GM12878 (cell line): ENCODE results near the gene RABL2A. TPM values are rescaled to one million over a fixed set of nuclear protein-coding genes. Genes with fewer than 3 reads are reported as not detected.
"Not testable (repeated sequence)": the region's sequence is repeated elsewhere in the genome, so short reads cannot be mapped to it uniquely, and the experiment has no call there.

Experiments used
- ATAC-seq: fragments of 200-7000 bp; cut with Tn5 transposase; 3 replicates; pipeline ENCODE4 v1.9.1; 2020; ENCODE audit warnings: mild to moderate bottlenecking, moderate library complexity
- BruUV-seq: library from RNA; stranded (reverse); fragments of 400-500 nt; replicated peaks from 2 replicates; lab custom pipeline; 2021; lab: Mats Ljungman, UMichigan
- CTCF ChIA-PET: fragments of 300-600 bp; sonication (Branson Sonifier 250); formaldehyde crosslinking; extraction: SDS; loops from one replicate; lab custom pipeline; 2021; ENCODE audit warnings: inconsistent platforms; lab: Yijun Ruan, JAX
- POLR2A ChIA-PET: fragments of 350-600 bp; formaldehyde crosslinking; extraction: SDS; loops from one replicate; lab custom pipeline; 2021; ENCODE audit warnings: inconsistent platforms; lab: Charles Lee
- RAD21 ChIA-PET: fragments of 300-600 bp; sonication (Branson Sonifier 250); formaldehyde crosslinking; loops from one replicate; lab custom pipeline; 2023; ENCODE audit warnings: antibody characterized with exemption; ENCODE audit not compliant: unreplicated experiment; lab: Charles Lee
- SMC1A ChIA-PET: fragments of 300-600 bp; sonication (Branson Sonifier 250); formaldehyde crosslinking; loops from one replicate; lab custom pipeline; 2023; ENCODE audit not compliant: unreplicated experiment, uncharacterized antibody; lab: Charles Lee
- DNase-seq: peaks from one replicate; pipeline ENCODE4 v3.0.0-alpha.2; 2011; ENCODE audit warnings: low read depth, low spot score
- FAIRE-seq: peaks from 3 replicates; lab custom pipeline; 2011; peaks lifted over from hg19 to GRCh38; lab: Jason Lieb, UNC
- H2AFZ ChIP-seq: 2 replicates; pipeline ENCODE4 v1.6.0; 2011; ENCODE audit warnings: low read depth, low read length, control low read depth; ENCODE audit not compliant: control insufficient read depth
- H3K27ac ChIP-seq: 2 replicates; pipeline ENCODE4 v1.5.1; 2011; ENCODE audit warnings: control low read depth; ENCODE audit not compliant: control insufficient read depth, insufficient read depth
- H3K27me3 ChIP-seq, 2 experiments: replicated peaks in 1 of 2; 2 replicates each; pipeline versions ENCODE4 v1.6.0 to v1.6.1; 2011; ENCODE audit warnings: low read length in 1 of 2; ENCODE audit not compliant: control insufficient read depth in 2 of 2, insufficient read depth in 2 of 2
- H3K36me3 ChIP-seq, 2 experiments: 2 replicates each; pipeline ENCODE4 v1.5.1; 2011; ENCODE audit warnings: low read length in 1 of 2; ENCODE audit not compliant: control insufficient read depth in 2 of 2, insufficient read depth in 2 of 2
- H3K4me1 ChIP-seq: 2 replicates; pipeline ENCODE4 v1.6.1; 2011; ENCODE audit warnings: mild to moderate bottlenecking, low read length, moderate library complexity, mixed read lengths; ENCODE audit not compliant: control insufficient read depth, insufficient read depth
- H3K4me2 ChIP-seq: 2 replicates; pipeline ENCODE4 v1.6.0; 2011; ENCODE audit warnings: control low read depth; ENCODE audit not compliant: control insufficient read depth, insufficient read depth
- H3K4me3 ChIP-seq: fragments of 200-600 bp; sonication (generic); 2 replicates; pipeline ENCODE4 v1.5.1; 2016
- H3K79me2 ChIP-seq: 2 replicates; pipeline ENCODE4 v1.6.0; 2011; ENCODE audit warnings: low read length; ENCODE audit not compliant: control insufficient read depth, insufficient read depth
- H3K9ac ChIP-seq: 2 replicates; pipeline ENCODE4 v1.8.0; 2011; ENCODE audit warnings: low read length, control low read depth, mixed read lengths; ENCODE audit not compliant: control insufficient read depth, insufficient read depth
- H3K9me3 ChIP-seq: replicated peaks from 3 replicates; pipeline ENCODE4 v1.5.1; 2011; ENCODE audit warnings: mild to moderate bottlenecking, low read length; ENCODE audit not compliant: control insufficient read depth, insufficient read depth
- H4K20me1 ChIP-seq: 2 replicates; pipeline ENCODE4 v1.6.0; 2011; ENCODE audit not compliant: control insufficient read depth, insufficient read depth
- ATF7 ChIP-seq: fragments of 450-650 bp; IDR thresholded peaks from 2 replicates; pipeline ENCODE4 v1.6.1; 2016; ENCODE audit warnings: low read depth, mild to moderate bottlenecking
- BHLHE40 ChIP-seq, 2 experiments: fragments of 450-650 bp in 1 of 2; IDR thresholded peaks; 2 replicates each; pipeline ENCODE4 v1.6.1; 2011 to 2017; ENCODE audit warnings: low read depth in 2 of 2, borderline replicate concordance in 1 of 2, improper control_type of control experiment in 1 of 2, low read length in 1 of 2, mild to moderate bottlenecking in 1 of 2
- FOXK2 ChIP-seq: fragments of 450-650 bp; IDR thresholded peaks from 2 replicates; pipeline ENCODE4 v1.6.1; 2017; ENCODE audit warnings: mild to moderate bottlenecking, moderate library complexity
- IKZF1 ChIP-seq: fragments of 450-650 bp; conservative IDR thresholded peaks from 2 replicates; pipeline ENCODE4 v1.6.1; 2017; ENCODE audit warnings: antibody characterized with exemption, mild to moderate bottlenecking
- IKZF2 ChIP-seq, 2 experiments: fragments of 450-650 bp; IDR thresholded peaks; 2 replicates each; pipeline ENCODE4 v1.6.1; 2017; ENCODE audit warnings: mild to moderate bottlenecking in 2 of 2, moderate library complexity in 2 of 2
- MEF2B ChIP-seq: fragments of 450-650 bp; IDR thresholded peaks from 2 replicates; pipeline ENCODE4 v1.6.1; 2018; ENCODE audit warnings: mild to moderate bottlenecking, moderate library complexity; ENCODE audit not compliant: partially characterized antibody, poor library complexity, severe bottlenecking
- MTA2 ChIP-seq: fragments of 450-650 bp; IDR thresholded peaks from 2 replicates; pipeline ENCODE4 v1.6.1; 2016; ENCODE audit warnings: low read depth, mild to moderate bottlenecking, moderate library complexity
- NBN ChIP-seq: fragments of 450-650 bp; IDR thresholded peaks from 2 replicates; pipeline ENCODE4 v1.6.1; 2016
- NKRF ChIP-seq: fragments of 450-650 bp; conservative IDR thresholded peaks from 2 replicates; pipeline ENCODE4 v1.6.1; 2017; ENCODE audit warnings: mild to moderate bottlenecking, moderate library complexity
- NR2F1 ChIP-seq: fragments of 450-650 bp; conservative IDR thresholded peaks from 2 replicates; pipeline ENCODE4 v1.6.1; 2017; ENCODE audit warnings: mild to moderate bottlenecking
- PKNOX1 ChIP-seq: fragments of 450-650 bp; IDR thresholded peaks from 2 replicates; pipeline ENCODE4 v1.6.1; 2016; ENCODE audit warnings: mild to moderate bottlenecking
- RELB ChIP-seq: fragments of 450-650 bp; IDR thresholded peaks from 2 replicates; pipeline ENCODE4 v1.6.1; 2017; ENCODE audit warnings: low read depth, mild to moderate bottlenecking, moderate library complexity
- whole genome bisulfite sequencing: methylation state at CpG from one replicate; pipeline ENCODE4 v1.1.6; 2016; ENCODE audit warnings: low lambda C conversion rate; ENCODE audit not compliant: insufficient replicate concordance, insufficient coverage; ENCODE audit errors: missing lambda C conversion rate; 5-methylcytosine and 5-hydroxymethylcytosine counted together
- in situ Hi-C: fragments of 300-500 bp; cut with MboI; formaldehyde crosslinking; loops from 9 replicates; pipeline ENCODE4 v1.14.3; 2018; ENCODE audit warnings: mixed read lengths
- intact Hi-C: fragments of 100-400 bp; cut with micrococcal nuclease; formaldehyde crosslinking; loops from one replicate; pipeline ENCODE4 v1.14.2; 2022; ENCODE audit not compliant: unreplicated experiment
- polyA plus RNA-seq, 11 experiments: library from polyadenylated mRNA; depleted of rRNA in 4 of 11; unstranded in 6 of 11; stranded (reverse) in 5 of 11; fragments of >200 nt; fragmentation: Nextera tagmentation in 4 of 11; fragmentation: Illumina TruSeq in 1 of 11; extraction: Ambion mirVana in 4 of 11; extraction: Trizol in 1 of 11; gene quantifications; 1 replicate in 1 of 11; 2 replicates in 10 of 11; pipeline versions ENCODE4 v1.2.1 to v1.2.3, GENCODE V29; 2011 to 2016; ENCODE audit warnings: inconsistent platforms in 2 of 11, missing spikeins in 2 of 11, low read depth in 1 of 11
- total RNA-seq, 4 experiments: library from RNA; depleted of rRNA in 3 of 4; stranded (reverse); fragments of >200 nt in 3 of 4; fragmentation: Illumina TruSeq in 1 of 4; extraction: Trizol in 1 of 4; gene quantifications; 2 replicates each; pipeline versions ENCODE4 v1.2.1 to v1.2.3, GENCODE V29; 2013 to 2021

The RABL2A gene
- total and polyA plus RNA-seq, 10 of the 15 experiments (the other 5 are each of a cell fraction or from before 2014, with no cell fraction given), result 0.87 to 17.9 (median 9.7) TPM

GRCh38 chr2:113656031-113656624, 29.1 kb downstream of the RABL2A start:
- peak overlapping the region; percentile 44; the same call in 1 of the 2 replicates for H3K4me3 ChIP-seq
- in situ Hi-C loops, H3K4me2 ChIP-seq, H3K27me3 ChIP-seq, H3K9me3 ChIP-seq, FAIRE-seq, H3K27ac ChIP-seq, H4K20me1 ChIP-seq, BruUV-seq, H3K9ac ChIP-seq, intact Hi-C loops, H3K4me1 ChIP-seq, H3K36me3 ChIP-seq, H2AFZ ChIP-seq, H3K79me2 ChIP-seq: not testable (repeated sequence)
- POLR2A ChIA-PET, result interaction anchor here (1.4 kb wide), 1 partner anchor 40 kb away, joined by 3 read pairs; no protein-coding TSS in a partner anchor
- WGBS, result under 1% methylated on average over 23 of the region's 27 CpGs
- DNase-seq, result peak; percentile 13
- TF ChIP-seq PKNOX1, result peak; percentile 54; the same call in 1 of the 2 replicates
- TF ChIP-seq FOXK2, result peak; percentile 56
- peak; percentile 32; the same call in 1 of the 2 replicates for TF ChIP-seq ATF7
- TF ChIP-seq MEF2B, result peak; percentile 8
- TF ChIP-seq IKZF2 (IDR thresholded peaks at IDR 0.05), result peak; percentile 39 to 55; a peak in 3 of 4 replicates
- TF ChIP-seq BHLHE40 (IDR thresholded peaks at IDR 0.05; ENCODE audit: borderline replicate concordance in 1 of 2, low read depth in 2 of 2, low read length in 1 of 2), result peak in 1 of 2 experiments; percentile 74; a peak in 2 of 4 replicates
- peak; percentile 52 for TF ChIP-seq NKRF
- peak; percentile 36; the same call in 1 of the 2 replicates for TF ChIP-seq IKZF1
- TF ChIP-seq RELB, result 0 out of 2 replicates have a peak, but pooled peaks have one; percentile 27
- 0 out of 2 replicates have a peak, but pooled peaks have one; percentile 12 for TF ChIP-seq MTA2
- TF ChIP-seq NR2F1, result peak; percentile 52
- TF ChIP-seq NBN, result peak; percentile 65
- RAD21 ChIA-PET, result interaction anchor here (0.7 to 1.0 kb wide), 3 partner anchors 36 to 44 kb away, joined by 3 to 4 read pairs (median 3); no protein-coding TSS in a partner anchor
- SMC1A ChIA-PET, result interaction anchor here (1.0 to 1.9 kb wide), 3 partner anchors 21 to 43 kb away, joined by 3 to 5 read pairs (median 3); no protein-coding TSS in a partner anchor
- CTCF ChIA-PET, result interaction anchor here (1.4 to 2.1 kb wide), 3 partner anchors 36 to 44 kb away, joined by 3 to 7 read pairs (median 5); no protein-coding TSS in a partner anchor
- ATAC-seq, result peak; percentile 91
